Fibroblast of peridontal ligament (primary cell): ENCODE data around the gene LIPN.
"Not testable (repeated sequence)": the region's sequence is repeated elsewhere in the genome, so short reads cannot be mapped to it uniquely, and the experiment has no call there.

Experiments
- DNase-seq: peaks from one replicate; pipeline ENCODE4 v3.0.0-alpha.2; 2010; ENCODE audit errors: extremely low read depth

LIPN gene, protein sequence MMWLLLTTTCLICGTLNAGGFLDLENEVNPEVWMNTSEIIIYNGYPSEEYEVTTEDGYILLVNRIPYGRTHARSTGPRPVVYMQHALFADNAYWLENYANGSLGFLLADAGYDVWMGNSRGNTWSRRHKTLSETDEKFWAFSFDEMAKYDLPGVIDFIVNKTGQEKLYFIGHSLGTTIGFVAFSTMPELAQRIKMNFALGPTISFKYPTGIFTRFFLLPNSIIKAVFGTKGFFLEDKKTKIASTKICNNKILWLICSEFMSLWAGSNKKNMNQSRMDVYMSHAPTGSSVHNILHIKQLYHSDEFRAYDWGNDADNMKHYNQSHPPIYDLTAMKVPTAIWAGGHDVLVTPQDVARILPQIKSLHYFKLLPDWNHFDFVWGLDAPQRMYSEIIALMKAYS

DNA sequence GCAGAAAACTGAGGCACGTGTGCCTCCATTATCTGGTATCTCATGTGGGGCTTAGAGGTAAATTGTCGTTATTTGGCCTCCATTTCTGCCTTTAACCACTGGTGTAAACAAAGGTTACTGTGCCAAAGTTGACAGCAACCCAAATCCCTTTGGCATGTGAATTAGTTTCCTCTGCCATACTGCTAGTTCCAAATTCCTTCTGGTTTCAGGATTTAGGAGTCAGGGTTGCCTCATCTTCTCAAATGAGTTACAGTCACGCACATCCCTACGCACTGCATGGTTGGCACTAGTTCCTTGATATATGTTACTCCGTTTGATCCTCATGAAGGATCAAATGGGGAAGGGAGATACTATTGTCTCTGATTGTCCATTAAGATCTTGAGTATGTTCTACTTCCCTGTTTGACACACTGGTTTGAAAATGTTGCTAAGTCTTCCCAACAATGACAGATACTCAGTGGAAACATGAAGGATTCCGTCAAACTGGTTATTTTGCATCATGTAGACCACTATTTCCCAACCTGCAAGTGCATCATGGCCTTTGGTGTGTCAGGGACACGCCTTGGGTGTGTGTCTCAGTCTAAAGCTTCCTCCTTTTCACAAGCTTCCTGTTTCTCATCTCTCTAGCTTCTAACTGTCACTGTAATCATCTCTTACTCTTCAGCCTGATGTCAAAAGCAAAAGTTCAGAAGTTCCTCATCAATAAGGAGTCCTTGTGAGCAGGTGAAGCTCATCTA is at the start of gene LIPN:
Gene LIPN (plus strand): TSS at position 655 of the 736 bp plus-strand sequence. CDS start 1,386 bp downstream, outside the sequence.
- DNase-seq = no peak

DNA sequence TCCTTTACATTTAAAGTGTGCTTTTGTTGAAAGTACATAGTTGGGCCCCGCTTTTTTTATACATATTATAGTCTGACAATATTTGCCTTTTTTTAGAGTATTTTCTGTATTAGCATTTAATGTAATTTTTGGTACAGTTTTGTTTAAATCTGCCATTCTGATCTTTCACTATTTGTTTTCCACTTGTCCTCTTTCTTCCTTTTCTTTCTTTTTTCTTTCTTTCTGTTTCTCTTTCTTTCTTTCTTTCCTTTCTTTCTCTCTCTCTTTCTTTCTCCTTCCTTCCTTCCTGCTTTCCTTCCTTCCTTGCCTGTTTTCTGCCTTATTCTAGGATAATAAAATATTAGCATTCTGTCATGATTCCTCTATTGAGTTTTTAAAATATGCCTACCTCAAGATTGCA is 44.3 kb upstream of the LIPN start:
- no peak for DNase-seq

DNA sequence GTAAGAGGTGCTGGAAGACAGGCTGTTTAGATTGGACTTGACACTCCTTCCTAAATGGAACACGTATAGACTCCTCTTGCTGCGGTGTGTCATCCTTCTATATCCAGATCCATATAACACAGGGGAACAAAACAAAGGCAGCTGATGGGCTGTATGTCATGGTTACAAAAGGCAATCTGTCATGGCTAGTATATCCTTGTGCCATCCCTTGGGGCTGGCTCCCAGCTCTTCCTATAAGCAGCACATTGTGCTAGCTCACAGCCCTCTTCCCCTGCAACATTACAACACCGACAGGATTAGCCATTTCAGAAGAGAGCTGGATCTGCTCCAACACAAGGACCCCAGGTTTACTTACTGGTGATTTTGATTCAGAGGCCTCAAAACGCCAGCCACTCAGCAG is 38.4 kb upstream of the LIPN start:
- DNase-seq = no peak

DNA sequence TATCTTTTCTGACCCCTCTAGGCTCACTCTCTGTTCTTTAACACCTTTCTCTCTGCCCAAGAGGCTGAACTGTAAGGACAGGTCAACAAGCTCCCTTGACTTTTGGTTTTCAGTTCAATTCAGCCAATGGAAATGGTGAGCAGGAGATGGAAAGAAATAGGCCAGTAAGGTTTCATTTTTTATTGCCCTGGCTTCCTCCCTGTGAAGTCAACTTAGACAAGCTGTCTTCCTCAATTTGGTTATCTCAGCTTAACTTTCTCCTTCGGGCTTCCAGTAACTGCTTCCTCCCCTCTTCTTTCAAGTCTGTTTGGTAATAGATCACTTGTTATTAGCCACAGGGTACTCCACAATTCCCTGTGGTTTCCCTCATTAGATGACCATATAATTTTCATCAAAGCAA is 34.0 kb upstream of the LIPN start:
- no peak for DNase-seq

DNA sequence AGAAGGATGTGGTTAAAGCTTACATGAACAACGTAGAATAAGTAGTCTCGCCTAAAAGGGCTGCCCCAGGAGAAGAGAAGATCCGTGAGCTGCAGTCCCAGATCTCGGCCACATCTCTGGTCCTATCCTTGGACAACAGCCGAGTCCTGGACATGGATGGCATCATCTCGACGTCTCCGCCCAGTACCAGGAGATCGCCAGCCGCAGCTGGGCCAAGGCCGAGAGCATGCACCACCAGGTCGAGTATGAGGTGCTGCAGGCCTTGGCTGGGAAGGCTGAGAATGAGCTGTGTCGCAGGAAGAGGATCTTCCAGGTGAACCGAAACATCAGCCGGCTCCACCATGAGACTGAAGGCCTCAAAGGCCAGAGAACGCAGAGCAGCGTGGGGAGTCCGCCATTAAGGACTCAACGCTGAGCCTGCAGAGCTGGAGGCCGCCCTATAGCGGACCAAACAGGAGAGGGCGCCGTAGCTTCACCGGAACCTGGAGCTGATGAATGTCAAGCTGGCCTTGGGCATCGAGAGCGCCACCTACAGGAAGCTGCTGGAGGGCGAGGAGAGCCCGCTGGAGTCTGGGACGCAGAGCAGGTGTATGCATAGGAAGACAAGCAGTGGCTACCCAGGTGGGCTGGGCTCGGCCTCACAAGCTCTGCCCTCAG is 31.6 kb upstream of the LIPN start:
- DNase-seq = no peak

- no peak for DNase-seq
Measured at GRCh38 chr10:88730864-88731263, 29.0 kb upstream of the LIPN start.

DNA sequence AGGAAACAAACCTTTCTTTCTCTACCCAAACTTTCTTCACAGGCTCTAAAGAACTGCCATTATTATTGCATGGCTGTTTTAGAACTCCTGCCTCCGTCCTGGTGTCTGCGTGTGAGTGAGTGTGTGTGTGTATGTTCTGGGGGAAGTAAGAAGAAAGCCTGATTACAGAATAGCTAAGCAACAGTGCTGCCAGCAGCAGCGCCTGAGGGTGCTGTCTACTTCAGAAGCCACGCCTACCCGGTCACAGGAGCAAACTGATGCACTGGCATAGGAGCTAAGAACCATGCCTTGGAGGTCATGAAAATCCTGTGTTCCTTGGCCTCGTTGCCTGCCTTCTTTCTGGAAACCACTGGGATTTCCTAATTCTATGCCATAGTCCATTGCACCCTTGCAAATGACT is 28.5 kb upstream of the LIPN start:
- no peak for DNase-seq

- DNase-seq = no peak
Measured at GRCh38 chr10:88733215-88733614, 26.6 kb upstream of the LIPN start.

GRCh38 chr10:88735661-88736060 is 24.2 kb upstream of the LIPN start:
- DNase-seq = peak; percentile 10

DNA sequence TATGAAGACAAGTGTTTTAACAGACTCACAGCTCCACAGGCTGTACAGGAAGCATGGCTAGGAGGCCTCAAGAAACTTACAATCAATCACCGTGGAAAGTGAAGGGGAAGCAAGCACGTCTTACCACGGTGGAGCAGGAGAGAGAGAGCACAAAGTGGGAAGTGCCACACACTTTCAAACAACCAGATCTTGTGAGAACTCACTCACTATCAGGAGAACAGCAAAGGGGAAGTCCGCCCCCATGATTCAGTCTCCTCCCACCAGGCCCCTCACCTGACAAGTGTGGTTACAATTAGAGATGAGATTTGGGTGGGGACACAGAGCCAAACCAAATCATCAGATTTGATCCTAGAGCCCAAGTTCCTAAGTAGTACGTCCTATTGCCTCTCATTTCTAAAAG is 17.9 kb upstream of the LIPN start:
- DNase-seq = not testable (repeated sequence)

- DNase-seq = no peak
Measured at GRCh38 chr10:88742448-88742847, 17.4 kb upstream of the LIPN start.

DNA sequence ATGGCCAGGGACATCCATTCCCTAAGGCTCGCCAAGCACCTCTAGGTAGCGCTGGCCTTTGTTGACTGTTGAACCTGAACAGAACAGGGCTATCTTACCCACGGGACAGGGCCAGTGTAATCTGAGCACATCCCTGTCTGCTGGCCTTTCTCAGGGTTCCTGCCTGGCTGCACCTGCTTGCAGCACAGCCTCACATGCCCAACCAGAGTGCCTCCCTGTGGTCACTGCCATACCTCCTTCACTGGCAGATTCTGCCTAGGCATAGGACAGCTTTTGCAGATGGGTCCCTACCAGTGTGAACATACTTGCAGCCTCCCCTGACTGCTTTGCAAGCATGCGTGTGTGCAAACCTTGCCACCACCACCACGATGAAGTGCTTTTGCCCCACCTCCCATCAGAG is 15.8 kb upstream of the LIPN start:
- no peak for DNase-seq

GRCh38 chr10:88745633-88746032 is 14.2 kb upstream of the LIPN start:
- DNase-seq = no peak

GRCh38 chr10:88754287-88754686 is 5.5 kb upstream of the LIPN start:
- peak; percentile 76 for DNase-seq

DNA sequence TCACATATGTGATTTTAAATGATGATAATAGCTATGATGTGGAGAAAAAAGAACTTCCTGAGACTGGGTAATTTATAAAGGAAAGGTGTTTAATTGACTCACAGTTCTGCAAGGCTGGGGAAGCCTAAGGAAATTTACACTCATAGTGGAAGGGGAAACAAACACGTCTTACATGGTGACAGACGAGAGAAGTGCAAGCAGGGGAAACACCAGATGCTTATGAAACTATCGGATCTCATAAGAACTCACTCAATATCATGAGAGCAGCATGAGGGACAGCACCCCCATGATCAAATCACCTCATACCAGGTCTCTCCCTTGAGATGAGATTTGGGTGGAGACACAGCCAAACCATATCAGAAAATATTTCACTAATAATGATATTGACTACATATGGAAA is 4.1 kb upstream of the LIPN start:
- no peak for DNase-seq

GRCh38 chr10:88756660-88757059 is 3.2 kb upstream of the LIPN start:
- no peak for DNase-seq

DNA sequence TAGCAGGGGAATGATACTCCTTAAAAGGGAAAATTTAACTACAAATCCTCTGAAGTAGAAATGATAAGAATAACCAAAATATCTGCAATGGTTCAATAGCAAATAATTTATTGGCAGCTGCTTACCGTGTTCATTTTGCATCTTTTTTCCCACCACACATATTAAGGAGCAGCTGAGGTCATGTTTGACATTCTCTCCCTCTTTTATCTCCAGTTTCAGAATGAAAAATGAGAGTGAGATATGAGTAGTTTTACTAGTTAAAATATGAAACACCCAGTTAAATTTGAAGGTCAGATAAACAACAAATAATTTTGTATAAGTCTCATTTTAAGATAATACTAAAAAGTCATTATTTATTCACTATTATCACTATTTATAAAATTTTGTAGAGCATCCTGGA is 3.1 kb downstream of the LIPN start:
- DNase-seq = no peak

DNA sequence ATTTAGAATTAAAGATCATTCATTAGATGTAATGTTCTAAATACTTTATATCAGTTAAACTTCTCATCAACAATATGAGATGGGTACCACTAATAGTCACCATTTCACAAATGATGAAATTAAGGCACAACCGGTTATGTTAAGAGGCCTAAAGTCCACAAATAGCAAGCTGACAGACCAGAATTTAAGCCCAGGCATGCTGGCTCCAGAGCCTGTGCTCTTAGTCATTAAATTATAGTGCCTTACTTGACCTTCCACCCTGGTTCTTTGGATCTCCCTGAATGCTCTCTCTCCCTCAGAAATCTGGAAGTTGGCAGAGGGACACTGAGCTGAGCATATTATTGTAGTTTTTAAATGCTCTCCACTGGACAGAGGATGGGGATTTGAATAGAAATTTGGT is 3.6 kb downstream of the LIPN start:
- peak; percentile 20 for DNase-seq

DNA sequence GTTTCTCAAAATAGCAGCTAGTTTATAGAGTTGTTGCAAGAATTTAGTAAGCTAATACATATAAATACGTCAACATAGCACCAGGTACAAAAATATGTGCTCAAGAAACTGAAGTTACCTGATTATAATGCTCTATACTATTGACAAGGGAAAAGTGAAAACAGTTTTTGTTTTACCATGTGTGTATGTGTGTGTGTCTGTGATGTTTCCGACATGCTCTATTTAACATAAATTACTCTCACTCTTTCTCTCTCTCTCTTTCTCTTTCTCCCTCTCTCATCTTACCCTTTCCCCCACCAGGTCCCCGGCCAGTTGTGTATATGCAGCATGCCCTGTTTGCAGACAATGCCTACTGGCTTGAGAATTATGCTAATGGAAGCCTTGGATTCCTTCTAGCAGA is 4.3 kb downstream of the LIPN start:
- no peak for DNase-seq

- DNase-seq = no peak
Measured at GRCh38 chr10:88765816-88766215, 6.0 kb downstream of the LIPN start.

GRCh38 chr10:88769384-88769783 is 9.6 kb downstream of the LIPN start:
- no peak for DNase-seq

GRCh38 chr10:88781206-88781605 is 21.4 kb downstream of the LIPN start:
- peak; percentile 50 for DNase-seq

DNA sequence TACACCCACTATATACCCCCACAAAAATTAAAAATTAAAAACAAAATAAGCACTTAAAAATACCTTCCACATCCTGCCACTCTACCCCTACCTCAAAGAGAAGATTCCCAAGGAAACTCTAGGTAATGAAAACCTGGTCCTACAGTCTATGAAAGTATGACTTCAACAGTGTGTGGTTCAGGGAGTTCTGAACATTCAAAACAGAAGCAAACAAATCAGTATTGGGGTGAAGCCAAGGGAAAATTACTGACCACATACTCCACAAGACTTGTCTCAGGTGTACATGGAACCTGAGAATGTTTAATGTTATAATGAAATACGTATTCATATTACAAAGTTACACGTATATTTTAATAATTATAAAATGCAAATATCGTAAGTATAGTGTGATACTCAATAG is 22.4 kb downstream of the LIPN start:
- DNase-seq = no peak
